GM23248 (cell line): ENCODE results near the gene CCDC69. TPM values are rescaled to one million over a fixed set of nuclear protein-coding genes. Genes with fewer than 3 reads are reported as not detected.

Experiments
- DNase-seq: peaks from one replicate; pipeline ENCODE4 v3.0.0-alpha.2; 2015
- H2AFZ ChIP-seq: fragments of 200-600 bp; sonication (generic); 2 replicates; pipeline ENCODE4 v1.6.1; 2016; ENCODE audit warnings: antibody characterized with exemption
- H3F3A ChIP-seq: fragments of 200-600 bp; sonication (generic); 2 replicates; pipeline ENCODE4 v1.6.1; 2016; ENCODE audit warnings: mild to moderate bottlenecking, antibody characterized with exemption, mixed run types; ENCODE audit not compliant: insufficient read depth
- H3K27ac ChIP-seq: fragments of 200-600 bp; sonication (generic); 2 replicates; pipeline ENCODE4 v1.5.1; 2016; ENCODE audit warnings: mild to moderate bottlenecking
- H3K27me3 ChIP-seq: fragments of 200-600 bp; sonication (generic); replicated peaks from 2 replicates; pipeline ENCODE4 v1.6.1; 2016; ENCODE audit warnings: mild to moderate bottlenecking; ENCODE audit not compliant: insufficient read depth
- H3K36me3 ChIP-seq: fragments of 200-600 bp; sonication (generic); 2 replicates; pipeline ENCODE4 v1.6.1; 2016; ENCODE audit warnings: low read depth, mild to moderate bottlenecking
- H3K4me1 ChIP-seq: fragments of 200-600 bp; sonication (generic); 2 replicates; pipeline ENCODE4 v1.6.1; 2016; ENCODE audit warnings: mild to moderate bottlenecking; ENCODE audit not compliant: insufficient read depth
- H3K4me2 ChIP-seq: fragments of 200-600 bp; sonication (generic); one replicate; pipeline ENCODE4 v1.6.1; 2016; ENCODE audit warnings: mild to moderate bottlenecking; ENCODE audit not compliant: unreplicated experiment
- H3K4me3 ChIP-seq: fragments of 200-600 bp; sonication (generic); 2 replicates; pipeline ENCODE4 v1.5.1; 2016; ENCODE audit warnings: mild to moderate bottlenecking
- H3K79me2 ChIP-seq: fragments of 200-600 bp; sonication (generic); 2 replicates; pipeline ENCODE4 v1.6.1; 2016; ENCODE audit warnings: mild to moderate bottlenecking; ENCODE audit not compliant: insufficient read depth
- H3K9ac ChIP-seq: fragments of 200-600 bp; sonication (generic); 2 replicates; pipeline ENCODE4 v1.6.1; 2016; ENCODE audit warnings: mild to moderate bottlenecking
- H3K9me2 ChIP-seq: fragments of 200-600 bp; sonication (generic); 2 replicates; pipeline ENCODE4 v1.6.1; 2016; ENCODE audit warnings: mixed run types, mild to moderate bottlenecking, moderate library complexity; ENCODE audit not compliant: insufficient read depth
- H3K9me3 ChIP-seq: fragments of 200-600 bp; sonication (generic); one replicate; pipeline ENCODE4 v1.6.1; 2017; ENCODE audit warnings: low read depth
- H4K20me1 ChIP-seq: fragments of 200-600 bp; sonication (generic); 2 replicates; pipeline ENCODE4 v1.6.0; 2016; ENCODE audit not compliant: insufficient read depth
- EZH2 ChIP-seq: fragments of 200-600 bp; sonication (generic); IDR thresholded peaks from 2 replicates; pipeline ENCODE4 v1.6.1; 2018; ENCODE audit warnings: antibody characterized with exemption, mild to moderate bottlenecking; ENCODE audit not compliant: insufficient read depth, poor library complexity, severe bottlenecking
- EZH2phosphoT487 ChIP-seq: fragments of 200-600 bp; sonication (generic); IDR thresholded peaks from 2 replicates; pipeline ENCODE4 v1.6.1; 2018; ENCODE audit warnings: antibody characterized with exemption, moderate library complexity, mild to moderate bottlenecking, low read depth; ENCODE audit not compliant: insufficient read depth
- WGBS, 2 experiments: methylation state at CpG; one replicate each; pipeline ENCODE4 v1.1.6; 2015 to 2017; ENCODE audit warnings: low lambda C conversion rate in 2 of 2, low coverage in 1 of 2; ENCODE audit errors: missing lambda C conversion rate in 2 of 2; 5-methylcytosine and 5-hydroxymethylcytosine counted together
- in situ Hi-C: fragments of 300-500 bp; cut with MboI; formaldehyde crosslinking; loops from 2 replicates; pipeline ENCODE4 v1.15.0; 2020
- polyA plus RNA-seq: library from polyadenylated mRNA; unstranded; fragments of >200 nt; fragmentation: Nextera tagmentation; extraction: Ambion mirVana; gene quantifications from 2 replicates; pipeline ENCODE4 v1.2.1, GENCODE V29; 2016
- total RNA-seq: library from RNA; depleted of rRNA; stranded (reverse); fragments of >200 nt; shearing (Covaris generic); gene quantifications from 2 replicates; pipeline ENCODE4 v1.2.3, GENCODE V29; 2014

Gene CCDC69
- total and polyA plus RNA-seq, 2 experiments from 2014 or later: 0.54 to 0.56 TPM

GRCh38 chr5:151205411-151205810, 18.5 kb downstream of the CCDC69 start:
- Histone ChIP-seq H3K36me3 (no peaks in the 10 kb centered on the region), H4K20me1 (no peaks in the 10 kb centered on the region), H3K27me3 (no peaks in the 10 kb centered on the region), H3K9ac (no peak overlapping the region), H3K9me2 (no peaks in the 10 kb centered on the region), H3K79me2 (no peaks in the 10 kb centered on the region), H3F3A (no peaks in the 10 kb centered on the region), H2AFZ (no peak overlapping the region), H3K4me2 (no peak overlapping the region), H3K9me3 (no peaks in the 10 kb centered on the region), H3K4me3 (no peak overlapping the region), H3K4me1 (no peaks in the 10 kb centered on the region), H3K27ac (no peak overlapping the region)
- TF ChIP-seq EZH2 (no peak), EZH2phosphoT487 (no peak)
- in situ Hi-C loops: no loop called here
- no peak for DNase-seq
- WGBS, 2 experiments: 75% methylated on average over 10 of the region's 10 CpGs

GRCh38 chr5:151204051-151204450, 19.8 kb downstream of the CCDC69 start:
- no peaks in the 10 kb centered on the region for H3K9me3 ChIP-seq
- in situ Hi-C loops: no loop called here
- WGBS, 2 experiments: 76 to 78% methylated on average over 5 of the region's 5 CpGs
- no peak overlapping the region for H2AFZ ChIP-seq
- no peak overlapping the region for H3K9ac ChIP-seq
- no peaks in the 10 kb centered on the region for H4K20me1 ChIP-seq
- no peaks in the 10 kb centered on the region for H3F3A ChIP-seq
- H3K9me2 ChIP-seq: no peaks in the 10 kb centered on the region
- H3K79me2 ChIP-seq: no peaks in the 10 kb centered on the region
- TF ChIP-seq EZH2 (no peak), EZH2phosphoT487 (no peak)
- H3K27me3 ChIP-seq: no peaks in the 10 kb centered on the region
- H3K4me3 ChIP-seq: no peak overlapping the region
- no peaks in the 10 kb centered on the region for H3K4me1 ChIP-seq
- DNase-seq: no peak
- H3K4me2 ChIP-seq: no peak overlapping the region
- H3K36me3 ChIP-seq: no peaks in the 10 kb centered on the region
- no peak overlapping the region for H3K27ac ChIP-seq

- no peaks in the 10 kb centered on the region for H3K9me3 ChIP-seq
- in situ Hi-C loops: no loop called here
- WGBS, 2 experiments: 33 to 38% methylated on average over 5 of the region's 5 CpGs
- no peaks in the 10 kb centered on the region for H3K27me3 ChIP-seq
- no peak overlapping the region for H3K4me3 ChIP-seq
- no peak overlapping the region for H3K27ac ChIP-seq
- H3K79me2 ChIP-seq: no peaks in the 10 kb centered on the region
- H2AFZ ChIP-seq: no peak overlapping the region
- no peaks in the 10 kb centered on the region for H3K4me1 ChIP-seq
- H3K9ac ChIP-seq: no peak overlapping the region
- DNase-seq: peak; percentile 86
- no peaks in the 10 kb centered on the region for H3K9me2 ChIP-seq
- no peaks in the 10 kb centered on the region for H3F3A ChIP-seq
- no peaks in the 10 kb centered on the region for H3K36me3 ChIP-seq
- no peaks in the 10 kb centered on the region for H4K20me1 ChIP-seq
- no peak overlapping the region for H3K4me2 ChIP-seq
- TF ChIP-seq EZH2phosphoT487: no peak
- TF ChIP-seq EZH2: no peak
Observed at GRCh38 chr5:151202381-151203139, 21.3 kb downstream of the CCDC69 start.

- H3F3A ChIP-seq: no peaks in the 10 kb centered on the region
- no peaks in the 10 kb centered on the region for H4K20me1 ChIP-seq
- WGBS, 2 experiments: 68 to 70% methylated on average over 6 of the region's 6 CpGs
- H3K4me3 ChIP-seq: no peak overlapping the region
- no peaks in the 10 kb centered on the region for H3K79me2 ChIP-seq
- H3K4me1 ChIP-seq: no peaks in the 10 kb centered on the region
- no peaks in the 10 kb centered on the region for H3K27me3 ChIP-seq
- H3K27ac ChIP-seq: no peak overlapping the region
- TF ChIP-seq EZH2phosphoT487: no peak
- TF ChIP-seq EZH2: no peak
- no peak overlapping the region for H3K9ac ChIP-seq
- H2AFZ ChIP-seq: no peak overlapping the region
- no peak overlapping the region for H3K4me2 ChIP-seq
- no peaks in the 10 kb centered on the region for H3K9me3 ChIP-seq
- no peaks in the 10 kb centered on the region for H3K9me2 ChIP-seq
- in situ Hi-C loops: no loop called here
- no peak for DNase-seq
- H3K36me3 ChIP-seq: no peaks in the 10 kb centered on the region
Observed at GRCh38 chr5:151200913-151201595, 22.8 kb downstream of the CCDC69 start.
